NCI-H1694 (cell line): ENCODE measurements around the gene SLC44A3.
A peak's percentile ranks its signal among the peaks of the same experiment; 100 is the strongest.

Experiments
- DNase-seq: peaks from one replicate; lab custom pipeline; 2025; lab: John Stamatoyannopoulos, UW

Gene SLC44A3

DNA sequence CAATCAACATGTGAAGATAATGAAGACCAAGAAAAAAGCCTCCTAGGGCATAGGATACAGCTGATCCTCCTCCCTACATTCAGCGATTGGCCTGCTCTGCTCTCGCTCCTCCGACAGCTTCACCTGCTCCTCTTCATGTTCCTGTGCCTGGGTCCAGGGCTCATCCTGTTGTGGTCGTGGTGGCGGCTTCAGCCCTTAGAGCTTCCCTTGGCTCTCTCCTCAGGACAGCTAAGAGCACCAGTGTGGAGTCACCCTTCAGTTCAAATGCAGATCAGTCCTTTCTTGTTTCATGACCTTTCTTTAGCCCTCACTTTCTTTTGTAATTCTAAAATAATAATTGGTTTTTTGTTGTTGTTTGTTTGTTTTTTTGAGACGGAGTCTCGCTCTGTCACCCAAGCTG is 88.0 kb downstream of the SLC44A3 start:
- no peak for DNase-seq

DNA sequence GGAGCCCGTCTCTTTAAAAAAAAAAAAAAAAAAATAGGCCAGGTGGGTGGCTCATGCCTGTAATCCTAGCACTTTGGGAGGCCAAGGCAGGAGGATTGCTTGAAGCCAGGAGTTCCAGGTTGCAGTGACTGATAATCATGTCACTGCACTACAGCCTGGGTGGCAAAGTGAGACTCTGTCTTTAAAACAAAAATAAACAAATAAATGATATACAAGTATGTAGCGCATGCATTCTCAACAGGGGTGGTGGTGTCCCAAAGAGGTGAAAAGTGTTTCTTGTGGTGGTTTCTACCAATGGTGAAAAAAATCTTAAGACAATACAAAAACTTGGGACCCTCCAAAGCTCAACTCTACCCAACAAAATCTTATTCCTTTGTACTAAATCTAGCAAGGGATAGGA is 88.8 kb downstream of the SLC44A3 start:
- DNase-seq, result no peak

DNA sequence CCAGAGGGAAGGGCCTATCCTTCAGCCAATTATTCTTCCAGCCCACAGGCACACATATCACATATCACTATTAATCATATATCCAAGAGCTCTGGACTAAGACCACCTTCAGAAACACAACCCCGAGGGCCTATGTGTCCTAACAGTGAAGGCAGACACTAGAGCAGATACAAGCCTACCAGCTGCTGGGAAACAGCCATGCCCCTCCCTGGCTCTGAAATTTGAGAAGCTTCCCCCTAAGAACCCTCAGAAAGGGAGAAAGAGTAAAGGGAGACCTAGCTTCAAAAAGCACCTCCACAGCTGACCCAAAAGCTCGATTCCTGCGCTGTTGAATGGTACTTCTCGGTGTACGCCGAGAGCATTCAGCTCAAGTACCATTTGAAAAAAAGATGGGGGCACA is 89.3 kb downstream of the SLC44A3 start:
- DNase-seq, result no peak

GRCh38 chr1:94912263-94913184 is 92.4 kb downstream of the SLC44A3 start:
- DNase-seq, result no peak

- DNase-seq, result no peak
Observed at GRCh38 chr1:94917251-94917650, 97.1 kb downstream of the SLC44A3 start.

GRCh38 chr1:94919241-94920030 is 99.3 kb downstream of the SLC44A3 start:
- no peak for DNase-seq

GRCh38 chr1:94920061-94920460 is 99.9 kb downstream of the SLC44A3 start:
- DNase-seq, result no peak

DNA sequence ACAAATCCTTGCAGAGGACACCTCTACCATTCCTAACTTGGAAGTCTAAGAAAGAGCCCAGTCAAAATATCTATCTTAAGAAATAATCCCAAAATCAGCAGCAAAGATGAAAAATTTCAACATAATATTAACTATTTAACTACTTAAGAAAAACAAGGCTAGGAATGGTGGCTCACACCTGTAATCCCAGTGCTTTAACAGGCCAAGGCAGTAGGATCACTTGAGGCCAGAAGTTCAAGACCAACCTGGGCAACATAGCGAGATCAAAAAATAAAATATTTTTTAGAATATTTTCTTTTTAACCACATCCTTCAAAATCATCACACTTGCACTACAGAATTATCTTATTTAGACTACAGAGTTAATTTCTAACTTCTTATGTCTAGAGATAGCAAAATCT is 101.8 kb downstream of the SLC44A3 start:
- DNase-seq, result no peak

- no peak for DNase-seq
Observed at GRCh38 chr1:94922761-94923331, 102.7 kb downstream of the SLC44A3 start.

DNA sequence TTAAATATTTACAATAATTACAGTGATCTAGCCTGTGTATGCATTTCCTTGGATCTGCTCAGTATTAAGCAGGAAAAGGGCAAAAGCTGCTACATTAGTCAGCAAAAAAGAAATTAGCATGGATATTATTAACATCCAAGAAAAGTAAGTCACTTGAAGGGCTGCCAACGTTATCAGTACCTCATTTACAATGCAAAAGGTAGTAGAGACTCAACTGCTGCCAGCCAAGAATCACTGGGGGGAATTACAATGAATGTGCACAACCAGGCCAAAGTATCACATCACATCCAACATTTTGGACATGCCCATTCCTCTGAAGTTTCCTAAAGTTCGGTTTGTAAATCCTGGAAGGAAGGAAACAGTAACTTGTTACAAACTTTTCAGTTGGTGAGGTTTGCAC is 104.8 kb downstream of the SLC44A3 start:
- no peak for DNase-seq

- DNase-seq, result peak; percentile 61
Observed at GRCh38 chr1:94925561-94926125, 105.5 kb downstream of the SLC44A3 start.

DNA sequence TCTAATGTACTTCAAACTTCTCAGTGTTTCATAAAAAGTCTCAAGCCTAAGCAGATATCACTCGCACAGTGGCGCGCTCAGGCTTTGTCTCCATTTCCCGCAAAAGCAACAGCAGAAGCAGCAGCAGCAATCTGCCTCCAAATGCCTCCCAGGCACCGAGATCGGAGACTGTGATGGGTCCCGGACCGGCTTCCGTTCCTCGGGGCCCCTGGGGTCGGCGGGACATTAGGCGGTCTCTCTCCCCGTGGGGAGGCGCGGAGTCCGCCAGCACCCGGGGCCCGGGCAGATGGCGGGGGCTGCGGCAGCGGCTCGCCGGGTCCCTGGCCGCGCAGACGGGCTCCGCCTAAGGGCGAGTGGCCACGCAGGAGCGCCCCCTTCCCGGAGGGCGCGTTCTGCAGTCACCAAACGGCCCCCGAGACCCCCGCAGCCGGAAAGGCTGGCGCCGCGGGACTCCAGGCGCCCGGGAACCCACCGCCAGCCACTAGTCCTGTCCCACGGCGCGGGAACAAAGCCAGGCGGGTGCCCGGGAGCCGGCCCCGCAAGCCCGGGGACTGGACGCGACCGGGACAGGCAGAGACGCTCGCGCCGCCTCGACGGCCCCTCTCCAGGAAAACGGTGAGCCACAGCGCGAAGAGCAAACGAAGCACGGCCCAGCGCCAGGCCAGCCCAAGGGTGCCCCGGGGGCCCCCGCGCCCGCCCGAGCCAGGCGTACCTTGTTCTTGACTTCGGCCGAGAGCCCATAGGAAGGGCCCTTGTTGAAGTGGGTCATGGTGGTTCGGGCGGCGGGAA is 106.2 kb downstream of the SLC44A3 start:
- DNase-seq, result no peak

GRCh38 chr1:94926915-94927404 is 106.8 kb downstream of the SLC44A3 start, which contains the start of gene CNN3:
Gene CNN3, minus strand, starts transcription at chr1:94927110. Its CDS starts 216 bp downstream, at chr1:94926894.
- DNase-seq, result peak; percentile 68

DNA sequence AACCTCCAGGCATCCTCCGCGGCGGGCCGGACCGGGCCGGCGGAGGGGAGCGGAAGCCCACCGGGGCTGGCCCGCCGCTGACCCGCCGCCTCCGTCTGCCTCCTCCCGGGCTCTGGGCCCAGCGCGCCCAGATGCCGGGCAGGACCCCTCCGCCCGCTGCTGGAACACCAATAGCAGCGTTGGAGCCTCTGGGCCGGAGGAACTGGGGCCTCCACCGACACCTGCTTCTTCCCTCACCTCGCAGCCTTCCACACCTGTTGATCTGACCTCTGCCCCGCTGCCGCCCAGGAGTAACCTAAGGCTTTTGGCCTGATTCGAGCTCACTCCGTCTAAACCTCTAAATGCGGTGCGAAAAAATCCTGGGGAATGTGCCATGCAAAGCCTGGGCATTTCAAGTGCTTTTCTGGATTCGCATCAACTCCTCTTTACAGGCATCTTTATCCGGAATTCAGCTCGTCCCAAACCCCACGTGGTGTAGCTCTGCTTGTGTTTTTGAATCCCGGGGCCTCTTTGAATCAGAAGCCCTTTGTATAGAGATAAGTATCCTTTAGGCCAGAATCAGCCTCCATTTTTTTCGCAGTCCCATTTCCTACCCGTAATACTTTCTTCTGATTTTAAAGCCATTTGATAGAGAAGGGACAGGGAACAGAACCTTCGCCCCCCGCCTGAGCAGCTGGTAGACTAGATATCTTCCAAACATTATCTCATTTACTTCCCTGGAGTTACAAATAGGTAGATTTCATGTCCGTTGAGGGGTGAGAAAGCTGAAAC is 107.4 kb downstream of the SLC44A3 start:
- peak; percentile 8 for DNase-seq

- DNase-seq, result no peak
Observed at GRCh38 chr1:94928293-94928939, 108.3 kb downstream of the SLC44A3 start.

DNA sequence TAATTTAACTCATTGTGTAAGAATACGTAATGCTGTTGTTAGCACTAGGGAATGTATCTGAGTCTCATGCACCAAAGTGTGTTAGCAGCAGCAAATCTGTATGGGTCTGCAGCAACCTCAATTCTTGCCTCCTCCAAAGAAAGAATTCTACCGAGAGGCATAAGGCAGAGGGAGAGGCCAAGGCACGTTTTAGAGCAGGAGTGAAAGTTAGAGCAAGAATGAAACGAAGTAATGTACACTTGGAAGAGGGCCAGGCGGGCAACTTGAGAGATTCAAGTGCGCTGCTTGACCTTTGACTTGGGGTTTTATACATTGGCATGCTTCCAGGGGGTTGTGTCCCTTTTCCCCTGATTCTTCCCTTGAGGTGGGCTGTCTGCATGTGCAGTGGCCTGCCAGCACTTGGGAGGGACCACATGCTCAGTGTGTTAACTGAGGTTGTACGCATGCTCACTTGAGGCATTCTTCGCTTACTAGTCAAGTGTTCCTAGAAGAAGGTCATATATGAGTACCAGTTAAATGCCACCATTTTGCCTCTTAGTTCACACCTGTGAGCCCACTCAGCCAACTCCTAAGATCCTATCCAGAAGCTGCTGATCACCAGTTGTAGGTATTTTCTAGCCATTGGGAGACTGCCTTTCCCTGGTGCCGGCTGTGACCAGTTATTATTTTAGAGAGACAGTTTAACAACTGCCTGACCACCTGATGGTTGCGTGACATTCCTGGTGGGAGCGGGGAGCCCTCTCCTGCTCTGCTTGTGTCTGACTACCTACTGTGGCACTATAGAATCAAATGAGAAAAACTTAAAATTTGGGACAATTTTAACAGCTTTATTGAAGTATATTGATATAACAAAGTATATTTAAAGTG is 109.4 kb downstream of the SLC44A3 start:
- DNase-seq, result no peak

DNA sequence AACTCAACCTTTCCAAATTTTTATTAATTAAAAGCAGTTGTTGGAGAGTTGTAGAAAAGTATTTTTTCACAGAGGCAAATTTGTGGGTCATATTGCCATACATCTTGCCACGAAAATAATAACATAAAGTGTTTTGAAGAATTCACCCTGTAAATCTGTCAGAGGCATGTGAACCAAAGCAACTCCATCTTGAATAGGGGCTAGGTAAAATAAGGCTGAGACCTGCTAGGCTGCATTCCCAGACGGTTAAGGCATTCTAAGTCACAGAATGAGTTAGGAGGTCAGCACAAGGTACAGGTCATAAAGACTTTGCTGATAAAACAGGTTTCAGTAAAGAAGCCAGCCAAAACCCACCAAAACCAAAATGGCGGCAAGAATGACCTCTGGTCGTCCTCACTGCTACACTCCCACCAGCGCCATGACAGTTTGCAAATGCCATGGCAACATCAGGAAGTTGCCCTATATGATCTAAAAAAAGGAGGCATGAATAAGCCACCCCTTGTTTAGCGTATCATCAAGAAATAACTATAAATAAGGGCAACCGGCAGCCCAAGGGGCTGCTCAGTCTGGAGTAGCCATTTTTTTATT is 111.2 kb downstream of the SLC44A3 start:
- no peak for DNase-seq

GRCh38 chr1:94934551-94934950 is 114.4 kb downstream of the SLC44A3 start:
- DNase-seq, result no peak

GRCh38 chr1:94935034-94935433 is 114.9 kb downstream of the SLC44A3 start:
- no peak for DNase-seq
